CD4-positive, alpha-beta T cell treated with Interleukin-15 for 4 hours (primary cell): ENCODE results near the gene ETV1.

Experiments used
- DNase-seq: peaks from one replicate; pipeline ENCODE4 v3.0.0-alpha.2; 2020; ENCODE audit warnings: low spot score

Gene ETV1

DNA sequence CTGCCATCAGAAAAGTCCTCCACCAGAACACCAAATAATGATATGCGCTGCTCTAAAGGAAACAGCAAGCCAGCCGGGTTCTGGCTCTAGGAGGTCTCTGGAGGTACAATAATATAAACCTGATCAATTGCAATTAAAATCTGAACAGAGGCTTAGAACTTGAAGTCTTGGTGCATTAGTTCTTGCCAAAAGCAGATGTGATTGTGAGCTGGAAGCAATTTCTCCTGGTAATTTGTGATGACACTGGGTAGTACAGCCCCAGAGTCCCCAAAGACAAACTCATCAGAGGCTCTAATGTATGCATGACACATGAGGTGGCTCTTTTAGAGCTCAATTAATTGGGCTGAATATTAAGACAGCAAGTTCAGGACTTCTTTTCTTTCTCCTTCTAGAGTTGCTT, 3.3 kb downstream of the ETV1 start:
- DNase-seq, result no peak

DNA sequence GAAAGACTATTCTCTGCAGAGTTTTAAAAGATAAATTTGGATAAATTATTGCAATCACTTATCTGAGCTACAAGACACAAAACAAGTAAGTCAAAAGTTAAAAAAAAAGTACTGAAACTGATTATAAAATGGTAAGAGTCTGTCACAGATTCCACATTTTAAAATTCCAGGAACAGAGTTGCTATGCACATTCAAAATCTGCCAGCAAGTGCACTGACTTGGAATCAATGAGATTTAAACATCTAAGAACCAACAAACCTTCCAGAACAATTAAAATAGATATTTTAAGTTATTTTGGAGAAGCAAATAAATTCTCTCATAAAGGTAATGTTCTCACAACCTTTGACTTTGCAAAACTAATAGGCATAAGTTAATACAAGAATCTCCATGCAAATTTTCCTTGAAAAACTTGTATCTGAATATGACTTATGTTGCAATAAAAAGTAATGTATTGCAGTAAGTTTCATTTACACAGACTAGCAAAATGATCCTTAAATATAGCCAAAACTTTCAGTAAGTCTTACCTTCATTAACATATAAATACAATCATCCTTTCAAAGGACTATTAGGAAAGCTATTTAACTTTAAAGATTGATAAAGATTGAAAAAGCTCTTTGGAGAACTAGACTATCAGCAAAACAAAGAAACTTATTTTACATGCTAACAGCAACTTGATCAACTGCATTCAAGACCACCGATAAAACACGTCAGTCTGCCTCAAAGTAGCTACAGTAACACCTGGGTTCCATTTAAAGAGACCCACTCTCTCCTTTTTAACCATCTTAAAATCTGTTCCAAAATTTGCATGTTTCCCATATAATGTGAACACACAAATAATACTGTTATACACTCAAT, 4.4 kb downstream of the ETV1 start:
- no peak for DNase-seq

DNA sequence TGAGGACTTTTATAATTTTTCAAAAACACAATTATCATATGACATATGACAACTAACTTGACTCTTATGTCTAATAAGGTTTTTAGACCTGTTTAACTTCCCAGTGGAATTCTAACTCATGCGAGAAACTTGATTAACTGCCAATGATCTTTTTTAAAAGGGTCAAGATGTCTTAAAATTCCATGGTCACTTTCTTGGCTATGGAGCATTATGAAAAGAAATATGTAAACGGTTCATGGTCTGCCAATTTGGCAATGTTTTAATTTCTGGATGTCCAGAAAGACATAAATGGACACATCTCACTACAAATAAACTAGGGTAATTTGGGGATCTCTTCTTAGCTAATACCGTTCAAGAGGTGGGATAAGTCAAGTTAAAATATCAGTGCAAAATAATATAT, 5.4 kb downstream of the ETV1 start:
- DNase-seq, result no peak

DNA sequence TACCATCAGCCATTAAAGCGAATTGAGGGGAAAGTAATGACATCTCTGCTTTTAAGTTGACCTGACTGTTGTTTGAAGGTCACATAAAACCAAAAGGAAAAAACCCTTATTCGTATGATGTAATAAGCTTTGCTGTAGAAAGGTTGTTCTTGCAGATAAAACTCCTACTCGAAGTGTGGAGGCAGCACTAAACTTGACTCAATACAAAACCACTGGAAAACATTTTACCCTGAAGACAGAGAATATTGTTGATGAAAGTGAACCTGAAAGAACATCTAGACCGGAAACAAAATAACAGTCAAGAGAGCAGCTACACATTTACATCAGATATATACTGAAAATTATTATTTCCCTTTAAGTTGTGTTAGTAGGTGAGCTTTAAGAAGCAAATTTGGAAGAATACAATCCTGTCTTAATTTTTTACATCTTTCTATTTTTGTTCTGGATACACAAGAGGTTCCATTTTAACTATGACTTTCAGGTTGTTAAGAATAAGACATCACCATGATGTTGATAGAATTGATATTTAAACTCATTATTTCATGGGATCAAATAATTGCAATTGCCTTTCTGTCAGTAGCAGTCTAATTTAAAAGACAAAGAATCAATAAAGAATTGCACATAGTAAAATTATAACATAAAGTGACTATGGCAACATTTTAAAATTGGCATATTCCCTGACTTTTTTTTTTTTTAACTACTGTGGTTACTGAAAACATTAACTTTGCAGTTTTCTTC, 6.4 kb downstream of the ETV1 start:
- DNase-seq, result no peak

DNA sequence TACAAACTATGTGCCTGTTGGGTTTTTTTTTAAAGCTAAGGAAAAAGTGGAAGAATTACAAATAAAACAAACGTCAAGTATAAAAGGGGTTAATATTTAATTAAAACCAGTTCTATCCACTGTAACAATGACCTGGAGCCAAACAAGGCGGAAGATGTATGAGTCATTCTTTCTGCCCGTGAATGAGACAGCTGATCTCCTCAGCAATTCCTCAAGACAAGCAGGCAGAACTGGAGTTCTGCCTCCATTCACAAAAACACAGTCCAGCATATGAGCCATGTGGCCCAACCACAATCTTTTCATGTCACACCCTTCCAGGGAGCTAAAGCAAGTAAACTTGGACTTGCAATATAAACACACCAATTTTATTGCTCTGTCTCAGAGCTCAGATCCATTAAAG, 8.4 kb downstream of the ETV1 start:
- no peak for DNase-seq

DNA sequence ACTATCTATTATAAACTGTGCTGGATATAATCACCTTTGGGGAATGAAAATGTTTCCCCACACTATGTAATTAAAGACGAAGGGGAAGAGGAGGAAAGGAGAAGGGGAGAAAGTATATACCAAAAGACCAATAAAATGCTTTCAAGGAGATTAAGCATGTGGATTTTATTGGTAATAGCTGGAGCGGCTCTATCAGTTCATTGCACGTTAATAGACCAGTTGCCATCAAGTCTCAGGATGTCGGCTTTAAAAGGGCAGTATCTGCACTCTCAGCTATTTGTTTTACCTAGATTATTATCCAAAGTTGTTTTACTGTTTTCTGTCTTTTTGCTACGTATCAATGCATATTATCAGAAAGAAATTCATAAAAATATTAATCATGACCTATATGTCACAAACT, 9.0 kb downstream of the ETV1 start:
- no peak for DNase-seq

DNA sequence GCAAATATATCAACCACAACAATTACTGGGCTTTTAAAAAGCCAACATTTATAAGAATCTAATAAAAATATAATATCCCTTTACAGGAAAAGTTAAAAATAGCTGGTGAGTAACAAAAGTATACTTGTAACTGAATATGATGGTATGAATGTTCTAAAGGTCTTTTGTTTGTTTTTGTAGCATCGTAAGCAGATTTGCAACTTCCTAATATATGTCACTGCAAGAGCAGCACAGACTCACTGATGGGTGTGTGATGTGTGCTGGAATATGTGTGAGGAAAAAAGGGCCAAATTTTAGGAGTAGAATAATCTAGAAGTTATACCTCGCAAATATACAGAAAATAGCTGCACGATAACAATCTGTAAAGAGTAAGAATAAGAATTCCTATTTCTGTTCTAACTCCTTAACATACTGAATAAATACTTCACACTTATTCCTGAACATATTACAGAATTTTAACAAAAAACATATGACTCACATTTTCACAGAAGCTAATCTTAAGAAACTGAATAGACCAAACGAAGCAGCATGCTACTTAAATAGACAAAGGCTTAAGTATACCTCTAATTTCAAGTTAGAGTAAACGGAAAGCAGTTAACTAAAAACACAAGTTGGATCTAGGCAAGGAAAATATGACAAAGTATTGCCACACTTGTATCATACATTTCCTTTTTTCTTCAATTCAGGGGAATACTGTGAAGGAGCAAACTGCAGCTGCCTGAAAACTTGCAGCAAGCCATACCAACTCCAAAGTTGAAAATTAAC, 9.6 kb downstream of the ETV1 start:
- DNase-seq, result no peak

DNA sequence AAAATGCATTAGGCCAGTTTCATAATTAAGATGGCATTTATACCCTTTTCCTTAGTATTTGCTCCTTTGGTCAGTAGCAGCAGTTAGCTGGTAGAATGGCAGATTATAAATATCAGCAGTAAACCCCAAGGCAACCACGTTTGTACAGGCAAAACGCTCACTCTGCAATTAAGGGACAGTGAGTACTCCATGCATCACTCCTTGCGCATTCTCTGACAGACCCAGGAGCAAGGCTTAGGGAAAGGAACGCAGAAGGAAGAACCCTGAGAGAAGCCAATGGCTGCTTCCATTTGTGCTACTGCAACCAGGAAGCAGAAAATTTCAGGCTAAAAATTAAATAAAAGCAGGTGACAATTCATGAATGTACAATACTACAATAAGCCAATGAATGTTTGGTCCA, 12.9 kb downstream of the ETV1 start:
- DNase-seq, result no peak

DNA sequence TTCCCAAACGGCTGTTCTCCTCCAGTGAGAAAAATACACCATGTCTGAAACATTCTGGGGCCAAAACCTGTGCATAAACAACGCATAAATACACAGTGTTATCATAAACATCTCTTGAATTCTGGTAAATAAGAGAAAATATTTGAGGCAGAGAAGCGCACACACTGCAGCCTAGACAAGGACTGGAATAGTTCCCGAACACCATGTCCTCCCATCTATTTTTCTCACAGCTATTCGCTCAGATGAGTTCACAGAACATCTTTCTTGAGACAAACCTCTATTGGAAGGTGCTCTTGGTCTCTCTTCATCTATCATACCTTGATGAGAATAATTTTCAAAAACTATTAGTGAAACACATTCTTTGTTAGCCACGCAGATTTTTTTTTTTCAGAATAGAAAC, 24.4 kb downstream of the ETV1 start:
- no peak for DNase-seq

DNA sequence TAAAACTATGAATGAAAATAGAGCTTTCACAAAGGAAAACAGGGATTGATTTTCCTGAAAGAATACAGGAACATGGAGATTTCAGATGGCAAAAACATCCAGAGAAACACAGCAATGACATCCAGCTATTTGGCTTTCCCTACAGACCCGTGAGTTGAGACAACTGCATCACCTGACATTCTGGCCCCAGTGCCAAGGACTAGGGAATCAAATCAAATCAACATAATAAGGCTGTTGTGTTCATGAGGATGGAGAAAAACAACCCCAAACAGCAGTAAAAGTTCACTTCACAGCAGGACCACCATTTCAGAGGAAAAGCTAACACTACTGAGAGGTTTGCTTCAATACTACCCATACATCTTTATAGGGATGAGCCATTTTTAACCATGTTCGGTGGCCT, 25.5 kb downstream of the ETV1 start:
- no peak for DNase-seq

DNA sequence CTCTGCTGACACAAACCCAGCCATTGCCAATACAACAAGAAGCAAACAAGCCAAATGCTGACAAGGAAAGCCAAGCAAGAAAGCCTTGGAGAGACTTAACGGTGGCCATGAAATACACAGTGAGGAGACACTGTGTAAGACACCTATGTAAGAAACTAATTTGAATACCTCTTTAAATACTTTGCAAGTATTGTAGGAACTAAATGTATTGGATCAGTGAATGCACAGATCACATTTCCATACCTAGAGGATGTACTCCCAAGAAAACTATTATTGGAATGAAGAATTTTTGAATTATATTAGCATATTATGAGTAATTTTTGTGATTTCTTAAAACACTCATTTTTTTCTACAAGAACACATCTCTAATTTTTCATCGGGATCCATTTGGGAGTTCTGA, 34.0 kb downstream of the ETV1 start:
- no peak for DNase-seq

DNA sequence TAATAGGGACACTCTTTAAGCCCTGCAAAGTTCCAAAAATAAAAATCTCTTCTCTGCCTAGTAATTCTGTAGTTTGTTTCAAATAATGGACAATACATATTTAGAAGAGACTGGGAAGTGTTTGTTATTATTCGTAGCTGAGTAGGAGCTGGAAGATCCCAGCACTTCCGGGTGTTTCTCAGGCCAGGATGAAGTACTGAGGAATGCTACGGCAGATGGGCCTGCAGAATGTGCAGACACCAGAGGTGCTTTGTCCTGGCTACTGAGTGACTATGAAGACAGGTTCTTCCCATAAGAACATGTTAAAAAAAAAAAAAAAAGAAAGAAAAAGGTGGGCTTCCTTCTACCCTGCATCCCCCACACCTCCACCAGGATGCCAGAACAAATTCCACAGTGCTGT, 36.1 kb downstream of the ETV1 start:
- DNase-seq, result no peak

DNA sequence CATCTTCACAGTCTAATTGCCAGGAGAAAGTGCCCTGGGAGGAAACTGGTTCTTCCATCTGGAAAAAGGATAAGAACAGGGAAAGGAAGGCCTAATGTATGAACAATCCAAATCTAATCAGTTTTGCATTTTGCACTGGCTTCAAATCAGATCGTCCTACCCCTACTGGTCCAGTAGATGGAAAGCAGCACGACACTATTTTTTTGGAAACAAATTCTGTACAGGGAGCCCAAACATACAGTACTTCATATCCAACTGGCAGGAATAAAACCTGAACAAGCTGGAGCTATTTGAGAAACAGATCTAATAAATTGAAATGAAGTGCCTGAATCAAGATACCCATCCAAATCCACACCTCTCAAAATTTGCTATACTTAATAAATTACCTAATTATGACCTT, 36.5 kb downstream of the ETV1 start:
- no peak for DNase-seq

DNA sequence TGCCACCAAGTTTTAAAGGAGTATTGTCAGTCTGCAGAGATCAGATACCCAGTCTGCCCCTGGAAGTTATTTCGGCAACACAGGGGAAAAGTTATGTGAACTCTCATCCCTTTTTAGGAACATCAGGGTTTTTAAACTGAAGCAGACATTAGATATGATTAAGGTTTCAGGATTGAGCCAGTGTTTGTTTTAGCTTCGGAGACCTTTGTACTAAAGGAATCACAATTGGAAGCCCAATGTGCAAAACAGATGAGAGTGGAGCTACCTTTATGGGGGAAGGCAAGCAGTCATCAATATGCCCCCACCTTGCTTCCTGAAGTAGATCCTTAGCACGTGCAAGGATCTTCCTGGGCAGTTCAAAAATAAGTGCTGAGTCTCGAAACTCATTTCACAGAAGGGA, 39.5 kb downstream of the ETV1 start:
- no peak for DNase-seq

DNA sequence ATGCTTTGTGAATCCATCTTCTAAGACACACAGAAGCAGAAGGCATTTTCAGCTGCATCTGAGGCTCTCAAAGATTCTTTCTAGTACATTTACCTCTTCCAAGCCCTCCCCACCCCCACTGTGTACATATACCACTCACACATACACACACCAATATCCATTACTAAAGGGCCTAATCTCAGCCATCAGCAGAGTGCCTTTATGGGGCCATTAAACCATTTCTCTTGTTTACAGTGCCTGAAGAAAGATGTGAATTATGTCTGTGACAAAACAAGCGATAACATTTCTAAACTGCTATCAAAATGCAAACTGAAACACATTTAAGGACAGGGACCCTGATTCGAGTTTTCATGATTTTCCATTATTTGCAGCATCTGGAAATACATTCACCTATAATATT, 40.0 kb downstream of the ETV1 start:
- no peak for DNase-seq

DNA sequence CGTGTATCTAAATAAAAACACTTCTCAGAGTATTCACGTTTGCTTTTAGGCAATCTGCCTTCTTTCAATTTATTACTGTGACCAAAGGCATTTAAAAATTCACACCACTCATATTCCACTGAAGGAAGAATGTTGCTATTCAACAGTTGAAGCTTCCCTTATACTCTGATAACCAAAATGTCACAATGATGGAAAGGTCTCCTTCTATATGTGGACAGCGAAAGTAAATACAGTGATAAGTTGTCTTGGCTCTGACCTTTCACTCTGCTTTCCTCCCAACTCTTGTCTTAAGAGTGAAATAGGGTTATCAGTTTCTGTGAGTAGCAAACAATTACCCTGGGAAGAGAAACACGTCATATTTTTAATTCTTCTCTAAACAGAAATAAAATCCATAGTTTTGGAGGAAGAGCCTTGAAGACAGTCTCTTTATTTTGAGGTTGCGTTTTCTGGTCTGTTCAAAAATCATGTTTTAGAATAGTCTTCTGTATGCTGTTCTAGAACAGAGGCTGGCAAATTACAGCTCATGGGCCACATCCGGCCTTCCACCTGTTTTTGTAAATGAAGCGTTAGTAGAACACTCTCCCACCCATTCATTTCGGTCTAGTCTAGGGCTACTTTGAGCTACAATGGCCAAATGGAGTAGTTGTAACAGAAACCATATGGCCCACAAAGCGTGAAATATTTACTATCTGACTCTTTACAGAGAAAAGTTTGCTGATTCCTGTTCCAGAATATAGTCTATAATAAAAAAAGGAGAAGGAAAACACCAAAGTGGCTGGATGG, 41.3 kb downstream of the ETV1 start:
- no peak for DNase-seq

DNA sequence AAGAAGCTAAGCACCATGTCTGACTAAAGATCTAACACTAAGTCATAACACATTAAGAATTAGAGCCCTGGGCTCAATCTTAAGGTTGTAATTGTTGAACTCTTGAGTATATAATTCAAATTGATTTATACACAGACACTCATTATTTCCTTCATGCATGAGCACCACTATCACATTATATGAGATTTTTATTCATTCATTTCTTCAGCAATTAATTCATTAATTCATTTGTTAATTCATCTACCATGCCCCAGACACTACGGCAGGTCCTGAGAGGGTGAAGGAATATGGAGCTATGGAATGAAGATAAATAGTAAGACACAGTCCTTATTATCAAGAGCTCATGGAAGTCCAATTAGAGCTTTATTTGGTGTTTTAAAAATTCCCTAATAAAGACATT, 41.9 kb downstream of the ETV1 start:
- no peak for DNase-seq

DNA sequence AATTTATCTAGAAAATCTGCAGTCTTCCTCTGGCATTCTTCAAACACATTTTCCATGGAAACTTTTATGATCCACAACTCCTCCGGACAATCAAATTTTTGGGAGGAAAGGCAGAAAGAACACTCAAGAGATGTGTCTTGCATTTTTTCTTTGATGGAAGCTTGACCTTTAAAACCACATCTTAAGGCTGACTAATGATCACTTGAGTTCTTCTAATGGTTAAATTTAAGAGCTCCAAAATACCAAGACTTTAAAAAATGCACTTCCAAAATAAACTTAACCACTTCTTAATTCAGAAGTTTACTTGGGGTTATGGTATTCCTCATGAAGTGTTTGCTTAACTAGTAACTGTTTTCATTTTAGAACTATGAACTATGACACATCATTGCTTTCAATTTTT, 43.3 kb downstream of the ETV1 start:
- DNase-seq, result no peak

DNA sequence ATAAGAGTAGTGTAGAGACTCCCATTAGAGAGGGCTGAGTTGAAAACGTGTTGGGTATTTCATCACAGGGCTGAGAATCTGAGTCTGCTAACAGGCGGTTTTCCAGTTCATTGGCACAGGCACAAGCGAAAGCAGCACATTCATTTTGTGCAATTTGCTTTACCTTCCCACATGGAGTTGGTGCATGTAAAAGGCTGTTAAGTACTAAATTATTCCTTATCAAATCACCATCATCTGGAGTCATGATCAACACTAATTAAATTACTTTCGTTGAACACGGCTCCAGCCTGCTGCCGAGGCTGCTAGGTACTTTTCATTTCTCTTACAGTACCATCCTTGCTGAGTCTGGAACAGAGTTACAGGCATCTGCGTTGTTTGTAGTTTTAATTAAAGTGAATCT, 43.8 kb downstream of the ETV1 start:
- DNase-seq, result no peak

DNA sequence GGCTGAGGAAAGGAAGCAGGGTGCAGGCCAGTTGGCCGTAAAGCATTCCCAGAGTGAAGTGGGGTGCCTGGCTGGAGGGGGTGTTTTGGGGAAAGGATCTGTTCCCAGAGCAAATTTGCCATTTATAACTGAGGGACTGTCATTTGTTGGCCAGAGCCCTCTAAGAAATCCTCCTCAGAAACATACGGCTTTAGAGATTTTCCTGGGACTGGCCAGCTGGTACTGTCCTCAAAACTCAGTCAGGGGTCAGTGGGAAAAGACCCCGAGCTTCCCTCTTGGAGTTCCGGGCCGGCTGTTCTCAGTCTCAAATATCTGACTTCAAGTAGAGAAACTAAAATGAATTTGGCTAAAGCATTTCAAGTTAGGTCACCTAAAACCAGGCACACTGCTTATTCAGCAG, 55.9 kb downstream of the ETV1 start:
- DNase-seq, result no peak

DNA sequence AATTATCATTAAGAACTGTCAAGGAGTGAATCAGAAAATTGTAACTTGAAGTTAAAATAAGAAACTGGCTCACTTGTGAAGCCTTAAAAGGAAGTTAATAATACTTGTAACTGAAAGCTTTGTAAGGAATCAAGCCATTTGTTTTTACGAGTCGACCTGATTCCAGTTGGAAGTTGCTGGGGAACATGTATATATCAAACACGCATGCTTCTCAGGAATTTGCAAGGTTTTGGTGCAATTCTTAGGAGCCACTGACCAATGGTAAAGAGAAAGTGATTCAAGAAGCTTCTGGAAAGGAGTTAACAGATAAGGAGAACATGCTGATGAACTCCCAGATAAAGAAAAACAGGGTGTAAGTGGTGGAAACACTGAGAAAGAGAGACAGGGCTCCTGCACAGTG, 56.4 kb downstream of the ETV1 start:
- DNase-seq, result no peak

DNA sequence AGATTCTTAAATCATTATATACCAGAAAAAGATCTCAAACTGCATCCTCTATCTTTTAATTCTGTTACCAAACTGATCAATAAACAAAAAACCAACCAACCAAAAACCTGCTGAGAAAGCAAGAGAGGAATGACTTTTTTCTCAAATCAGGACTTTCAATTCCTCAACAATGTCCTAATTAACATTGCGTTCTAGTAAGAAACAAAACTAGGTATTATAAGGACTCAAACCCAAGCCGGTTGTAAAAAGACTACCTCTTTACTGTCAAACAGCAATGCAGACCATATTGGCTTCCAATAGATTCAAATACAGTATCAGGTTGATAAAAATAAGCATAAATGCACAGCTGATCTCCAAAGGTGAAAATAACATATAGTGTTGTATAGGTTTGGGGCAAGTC, 57.3 kb downstream of the ETV1 start:
- DNase-seq, result no peak
